ENCODE measurements around the gene COL12A1.

Gene COL12A1

DNA sequence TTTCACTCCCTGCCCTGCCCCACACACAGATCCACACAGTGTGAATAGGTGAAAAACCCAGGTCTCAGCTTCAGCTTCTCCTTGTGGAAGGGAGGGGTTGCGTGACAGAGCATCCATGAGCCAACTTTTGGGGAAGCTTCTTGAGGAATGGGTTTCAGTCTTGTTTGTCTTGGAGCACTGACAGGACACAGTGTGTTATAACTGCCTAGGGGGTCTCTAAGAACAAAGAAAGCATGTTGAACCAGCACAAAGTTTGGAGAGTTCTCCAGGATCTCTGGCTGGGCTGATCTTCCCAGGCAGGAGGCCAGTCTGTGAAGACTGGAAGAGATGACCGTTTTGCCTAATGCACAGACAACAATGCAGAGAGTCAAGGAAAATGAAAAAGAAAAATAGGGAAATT lies 164.5 kb downstream of the COL12A1 start:
- Histone ChIP-seq H3K4me3 (replicated peaks; ENCODE audit: low read depth, low read length) (no peak overlapping the region), H3K27me3 (replicated peaks; ENCODE audit: control insufficient read depth, insufficient read depth, low read length) (no peaks in the 10 kb centered on the region), H3K36me3 (ENCODE audit: control insufficient read depth, insufficient read depth, low read length) (no peaks in the 10 kb centered on the region)
- TF ChIP-seq, protein P1, sequence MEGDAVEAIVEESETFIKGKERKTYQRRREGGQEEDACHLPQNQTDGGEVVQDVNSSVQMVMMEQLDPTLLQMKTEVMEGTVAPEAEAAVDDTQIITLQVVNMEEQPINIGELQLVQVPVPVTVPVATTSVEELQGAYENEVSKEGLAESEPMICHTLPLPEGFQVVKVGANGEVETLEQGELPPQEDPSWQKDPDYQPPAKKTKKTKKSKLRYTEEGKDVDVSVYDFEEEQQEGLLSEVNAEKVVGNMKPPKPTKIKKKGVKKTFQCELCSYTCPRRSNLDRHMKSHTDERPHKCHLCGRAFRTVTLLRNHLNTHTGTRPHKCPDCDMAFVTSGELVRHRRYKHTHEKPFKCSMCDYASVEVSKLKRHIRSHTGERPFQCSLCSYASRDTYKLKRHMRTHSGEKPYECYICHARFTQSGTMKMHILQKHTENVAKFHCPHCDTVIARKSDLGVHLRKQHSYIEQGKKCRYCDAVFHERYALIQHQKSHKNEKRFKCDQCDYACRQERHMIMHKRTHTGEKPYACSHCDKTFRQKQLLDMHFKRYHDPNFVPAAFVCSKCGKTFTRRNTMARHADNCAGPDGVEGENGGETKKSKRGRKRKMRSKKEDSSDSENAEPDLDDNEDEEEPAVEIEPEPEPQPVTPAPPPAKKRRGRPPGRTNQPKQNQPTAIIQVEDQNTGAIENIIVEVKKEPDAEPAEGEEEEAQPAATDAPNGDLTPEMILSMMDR (IDR thresholded peaks at IDR 0.05; ENCODE audit: insufficient read depth, low read length, poor library complexity, severe bottlenecking) = no peak
- no peak for DNase-seq (ENCODE audit: extremely low read depth, insufficient read length)
